T1000 (cell line): Measurements from ENCODE around the gene CERT1.
"Not testable (repeated sequence)": the region's sequence is repeated elsewhere in the genome, so short reads cannot be mapped to it uniquely, and the experiment has no call there.

Experiments
- DNase-seq: peaks from one replicate; lab custom pipeline; 2025; ENCODE audit warnings: mixed read lengths; lab: John Stamatoyannopoulos, UW

The CERT1 gene

DNA sequence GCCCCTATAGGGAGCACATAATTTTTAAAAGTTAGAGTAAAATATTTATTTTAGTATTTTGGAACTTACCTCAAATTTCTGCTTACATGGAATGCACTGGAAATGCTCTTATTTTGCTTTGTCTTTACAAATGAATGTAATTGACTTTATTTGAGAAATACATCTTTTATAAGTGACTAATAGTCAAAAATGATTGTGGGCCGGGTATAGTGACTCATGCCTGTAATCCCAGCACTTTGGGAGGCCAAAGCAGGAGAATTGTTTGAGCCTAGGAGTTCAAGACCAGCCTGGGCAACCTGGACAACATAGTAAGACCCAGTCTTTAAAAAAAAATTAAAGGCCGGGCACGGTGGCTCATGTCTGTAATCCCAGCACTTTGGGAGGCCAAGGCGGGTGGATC, 168.6 kb downstream of the CERT1 start:
- no peak for DNase-seq

DNA sequence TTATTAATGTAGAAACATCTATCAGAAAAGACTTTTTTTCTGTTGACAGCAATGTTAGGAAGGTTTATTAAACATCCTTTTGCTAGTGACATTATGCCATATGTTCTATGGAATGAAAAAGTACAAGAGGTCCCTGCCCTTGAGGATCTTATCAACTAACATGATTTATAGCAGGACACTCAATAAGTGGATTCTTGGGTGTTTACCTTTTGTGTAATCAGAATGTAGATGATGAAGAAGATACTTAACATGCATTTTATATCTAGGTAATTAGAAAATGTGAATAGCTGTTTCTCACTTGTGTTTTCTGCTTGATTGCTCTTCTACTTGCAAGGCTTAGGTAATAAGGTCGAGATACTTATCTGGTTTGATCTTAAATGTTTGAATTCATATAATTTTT, 169.5 kb downstream of the CERT1 start:
- DNase-seq: no peak

DNA sequence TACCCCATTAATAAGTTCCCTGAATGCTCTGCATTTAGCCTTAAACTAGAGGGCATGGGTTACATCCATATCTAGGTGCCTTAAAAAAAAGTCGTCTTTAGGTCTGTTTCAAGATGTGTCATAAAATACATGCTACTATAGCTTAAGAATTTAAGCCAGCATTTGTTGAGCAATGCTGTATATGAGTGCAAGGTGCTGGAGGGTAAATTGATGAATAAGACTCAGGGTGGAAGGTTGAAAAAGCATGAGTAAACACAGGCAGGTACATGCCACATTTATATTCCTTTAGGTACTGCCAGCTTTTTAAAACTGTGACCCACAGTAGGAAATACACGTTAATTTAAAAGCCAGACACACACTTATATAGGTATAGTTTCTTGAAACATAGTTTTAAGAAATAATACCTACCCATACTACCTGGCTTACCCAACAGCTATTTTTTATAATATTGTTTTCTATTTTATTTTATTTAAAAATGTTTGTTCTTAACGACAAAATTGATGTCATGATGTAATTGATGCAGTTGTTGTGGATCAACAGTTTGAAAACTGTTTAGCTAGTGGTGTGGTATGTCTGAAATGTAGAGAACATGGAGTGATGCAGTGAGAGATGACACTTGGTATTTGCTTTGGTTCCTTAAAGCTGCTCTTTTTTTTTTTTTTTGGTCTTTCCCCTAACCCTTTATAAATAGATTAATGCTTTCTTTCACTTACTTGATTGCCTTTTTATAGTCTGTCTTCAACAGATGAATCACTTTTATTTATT, 170.5 kb downstream of the CERT1 start:
- DNase-seq: no peak

DNA sequence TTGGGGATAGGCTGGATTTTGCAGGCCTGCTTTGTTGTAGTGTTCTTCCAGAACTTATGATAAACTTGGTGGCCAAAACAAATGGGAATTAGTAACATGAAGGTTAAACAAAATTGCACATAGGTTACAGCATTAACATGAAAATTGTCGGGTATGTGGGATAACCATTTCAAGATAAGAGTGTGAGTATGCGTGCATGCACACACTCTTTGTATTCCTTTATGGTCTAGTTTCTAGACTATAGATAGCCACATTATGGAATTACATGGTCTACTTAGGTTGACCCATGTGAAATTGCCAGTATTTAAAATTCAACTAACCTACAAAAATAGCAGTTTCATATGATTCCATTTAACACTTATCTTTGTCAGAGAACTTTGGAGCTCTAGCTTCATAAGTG, 173.0 kb downstream of the CERT1 start:
- no peak for DNase-seq

DNA sequence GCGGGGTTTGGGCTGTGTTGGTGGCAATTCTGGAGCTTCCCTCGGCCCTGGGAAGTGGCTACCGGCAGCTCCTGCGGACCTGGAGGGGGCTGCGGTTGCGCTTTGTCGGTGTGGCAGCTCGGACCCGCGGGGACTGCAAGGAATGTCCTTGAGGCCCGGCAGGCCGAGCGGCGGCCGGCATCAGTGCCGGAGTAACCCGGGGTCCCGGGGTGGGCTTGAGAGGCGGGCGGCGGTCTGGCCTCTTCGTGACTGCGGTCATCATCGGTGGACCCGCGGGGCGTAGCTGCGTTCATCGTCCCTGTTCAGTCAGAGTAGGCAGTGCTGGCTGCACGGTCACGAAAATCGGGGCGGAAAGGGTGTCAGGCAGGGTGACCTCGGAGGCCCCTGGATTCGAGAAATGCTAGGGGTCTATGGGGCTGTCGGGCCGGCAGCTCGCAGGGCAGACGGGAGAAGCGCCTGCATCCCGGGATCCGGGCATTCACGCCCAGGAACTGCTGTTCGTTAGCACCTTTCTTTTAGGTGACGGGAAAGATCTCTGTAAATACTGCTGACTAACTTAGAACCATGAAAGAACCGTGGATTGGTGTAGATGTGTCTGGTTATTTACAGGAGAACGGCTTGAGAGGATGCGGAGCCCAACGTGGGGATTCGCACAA, 173.9 kb downstream of the CERT1 start:
- DNase-seq: no peak

DNA sequence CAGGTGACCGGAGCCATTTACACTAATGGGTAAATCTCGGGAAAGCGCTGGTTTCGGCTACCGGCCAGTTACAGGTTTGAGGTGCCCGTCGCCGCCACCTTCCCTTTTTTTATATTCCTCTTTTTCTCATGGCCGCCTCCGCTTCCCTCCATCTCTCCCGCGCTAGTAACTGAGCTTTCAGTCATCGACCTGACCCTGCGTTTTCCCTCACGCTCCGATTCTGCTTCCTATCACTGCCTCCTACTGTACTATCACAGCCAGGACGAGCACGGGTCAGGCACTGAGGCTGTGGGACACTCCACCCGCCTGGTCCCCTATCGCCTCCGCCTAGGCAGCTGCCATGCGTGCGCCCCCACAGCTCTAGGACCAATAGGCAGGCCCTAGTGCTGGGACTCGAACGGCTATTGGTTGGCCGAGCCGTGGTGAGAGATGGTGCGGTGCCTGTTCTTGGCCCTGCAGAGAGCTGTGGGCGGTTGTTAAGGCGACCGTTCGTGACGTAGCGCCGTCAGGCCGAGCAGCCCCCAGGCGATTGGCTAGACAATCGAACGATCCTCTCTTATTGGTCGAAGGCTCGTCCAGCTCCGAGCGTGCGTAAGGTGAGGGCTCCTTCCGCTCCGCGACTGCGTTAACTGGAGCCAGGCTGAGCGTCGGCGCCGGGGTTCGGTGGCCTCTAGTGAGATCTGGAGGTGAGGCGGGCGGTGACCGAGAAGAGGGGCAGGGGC, 174.7 kb downstream of the CERT1 start, which contains the start of gene HMGCR:
Gene HMGCR (plus strand): TSS at position 606 of the 722 bp plus-strand sequence. CDS start 5,386 bp downstream, outside the sequence.
- peak; percentile 97 for DNase-seq

DNA sequence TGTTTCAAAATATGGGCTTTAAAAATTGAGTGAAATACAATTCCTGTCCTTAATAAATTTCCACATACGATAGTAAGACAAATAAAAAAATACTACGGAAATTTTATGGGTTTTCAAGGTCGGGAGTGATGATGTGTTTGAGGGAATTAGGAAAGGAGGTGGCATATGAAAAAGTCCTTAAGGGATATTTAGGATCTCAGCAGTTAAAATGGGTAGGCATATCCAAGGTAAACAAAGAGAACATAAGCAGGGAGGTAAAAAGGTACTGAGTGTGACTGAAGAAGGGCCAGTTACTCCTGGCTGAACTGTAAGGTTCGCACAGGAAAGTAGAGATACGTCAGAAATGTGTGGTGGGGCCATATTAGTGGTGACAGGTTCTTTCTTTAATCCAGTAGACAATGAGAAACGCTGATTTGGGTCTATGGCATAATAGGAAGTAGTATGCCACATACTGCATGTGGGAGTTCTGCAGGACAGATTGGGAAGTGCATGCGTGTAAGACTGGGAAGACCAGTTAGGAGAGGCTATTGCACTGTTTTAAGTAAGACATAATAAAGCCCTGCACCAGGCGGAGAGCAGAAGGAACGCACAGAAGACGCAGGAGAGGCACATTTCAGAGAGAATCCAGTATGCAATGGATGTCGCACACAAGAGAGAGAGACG, 175.3 kb downstream of the CERT1 start:
- no peak for DNase-seq

DNA sequence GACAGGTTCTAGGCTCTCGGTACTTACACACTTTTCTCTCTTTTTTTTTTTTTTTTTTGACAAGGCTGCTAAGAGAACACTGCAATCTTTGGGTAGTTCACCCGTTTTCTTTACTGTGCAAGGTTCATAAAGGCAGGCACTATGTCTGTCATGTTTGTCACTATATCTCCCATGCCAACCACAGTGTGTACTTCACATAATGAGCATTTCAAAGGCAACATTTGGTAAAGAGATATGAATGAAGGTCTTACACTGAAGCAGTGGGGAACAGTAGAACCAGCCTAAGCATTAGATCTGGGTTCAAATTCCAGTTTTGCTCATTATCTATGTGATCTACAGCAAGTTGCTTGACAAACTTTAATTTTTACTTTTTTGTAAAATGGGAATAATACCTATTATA, 175.9 kb downstream of the CERT1 start:
- no peak for DNase-seq

DNA sequence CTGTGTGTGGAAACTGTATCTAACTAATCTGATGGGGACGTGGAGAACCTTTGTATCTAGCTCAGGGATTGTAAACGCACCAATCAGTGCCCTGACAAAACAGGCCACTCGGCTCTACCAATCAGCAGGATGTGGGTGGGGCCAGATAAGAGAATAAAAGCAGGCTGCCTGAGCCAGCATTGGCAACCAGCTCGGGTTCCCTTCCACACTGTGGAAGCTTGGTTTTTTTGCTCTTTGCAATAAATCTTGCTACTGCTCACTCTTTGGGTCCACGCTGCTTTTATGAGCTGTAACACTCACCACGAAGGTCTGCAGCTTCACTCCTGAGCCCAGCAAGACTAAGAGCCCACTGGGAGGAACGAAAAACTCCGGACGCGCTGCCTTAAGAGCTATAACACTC, 177.0 kb downstream of the CERT1 start:
- DNase-seq: not testable (repeated sequence)

DNA sequence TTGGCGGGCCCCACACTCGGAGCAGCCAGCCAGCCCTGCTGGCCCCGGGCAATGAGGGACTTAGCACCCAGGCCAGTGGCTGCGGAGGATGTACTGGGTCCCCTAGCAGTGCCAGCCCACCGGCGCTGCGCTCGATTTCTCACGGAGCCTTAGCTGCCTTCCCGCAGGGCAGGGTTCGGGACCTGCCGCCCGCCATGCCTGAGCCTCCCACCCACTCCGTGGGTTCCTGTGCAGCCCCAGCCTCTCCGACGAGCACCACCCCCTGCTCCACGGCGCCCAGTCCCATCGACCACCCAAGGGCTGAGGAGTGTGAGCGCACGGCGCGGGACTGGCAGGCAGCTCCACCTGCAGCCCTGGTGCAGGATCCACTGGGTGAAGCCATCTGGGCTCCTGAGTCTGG, 177.7 kb downstream of the CERT1 start:
- DNase-seq: not testable (repeated sequence)

DNA sequence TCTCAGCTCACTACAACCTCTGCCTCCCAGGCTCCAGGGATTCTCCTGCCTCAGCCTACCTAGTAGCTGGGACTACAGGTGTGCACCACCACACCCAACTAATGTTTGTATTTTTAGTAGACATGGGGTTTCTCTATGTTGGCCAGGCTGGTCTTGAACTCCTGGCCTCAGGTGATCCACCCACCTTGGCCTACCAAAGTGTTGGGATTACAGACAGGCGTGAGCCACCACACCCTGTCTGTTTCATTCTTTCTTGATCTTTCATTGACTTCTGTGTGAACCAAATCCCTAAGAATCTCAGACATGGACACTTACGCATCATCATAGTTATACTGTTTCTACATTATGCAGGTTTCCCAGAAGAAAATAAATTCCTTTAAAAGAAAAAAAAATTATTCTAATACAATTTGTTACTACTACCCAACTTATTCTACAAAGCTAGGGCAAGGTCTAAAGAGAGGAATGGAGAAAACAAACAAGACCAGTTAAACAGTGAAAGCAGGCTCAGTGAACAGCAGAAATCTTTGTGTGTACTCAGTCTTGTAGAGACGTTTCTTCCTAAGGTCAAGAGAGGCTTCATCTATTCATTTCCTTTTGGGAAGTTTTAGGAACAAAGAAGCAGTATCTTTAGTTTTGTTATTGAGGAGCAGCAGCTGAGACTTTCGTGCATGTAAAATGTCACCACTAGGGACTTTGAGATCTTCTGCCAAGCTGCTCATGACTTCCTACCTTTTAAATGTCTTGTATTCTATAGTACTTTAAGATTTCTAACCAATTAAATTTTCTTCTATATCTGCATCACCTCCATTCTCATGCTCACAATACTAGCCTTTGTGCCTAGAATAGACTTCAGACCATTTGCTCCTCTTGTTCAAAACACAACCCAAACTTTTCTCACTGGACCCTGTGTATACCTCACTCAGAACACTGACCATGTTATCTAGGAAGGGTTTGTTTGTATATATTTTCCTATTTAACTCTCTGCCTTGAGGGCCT, 180.0 kb downstream of the CERT1 start:
- no peak for DNase-seq

DNA sequence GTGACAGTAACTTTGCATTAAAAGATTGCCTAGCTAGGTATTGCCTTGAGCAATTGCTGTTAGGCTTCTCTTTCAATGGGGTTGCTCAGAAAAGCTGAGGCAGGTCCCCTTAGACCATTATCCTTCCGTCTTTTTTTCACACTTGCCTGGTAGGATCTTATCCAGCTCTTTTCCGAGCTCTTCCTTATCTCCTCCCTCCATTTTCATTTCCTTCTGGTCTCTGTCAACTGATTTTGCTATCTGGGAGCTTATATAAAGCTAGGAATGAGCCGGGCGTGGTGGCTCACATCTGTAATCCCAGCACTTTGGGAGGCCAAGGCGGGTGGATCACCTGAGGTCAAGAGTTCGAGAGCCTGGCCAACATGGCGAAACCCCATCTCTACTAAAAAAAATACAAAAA, 181.0 kb downstream of the CERT1 start:
- no peak for DNase-seq
